H9 (cell line): ENCODE results near the gene CFDP1. TPM values are rescaled to one million over a fixed set of nuclear protein-coding genes. Genes with fewer than 3 reads are reported as not detected.
A peak's percentile ranks its signal among the peaks of the same experiment; 100 is the strongest.

Source experiments
- DNase-seq: peaks from one replicate; pipeline ENCODE4 v3.0.0-alpha.2; 2017
- H2AFZ ChIP-seq: one replicate; pipeline ENCODE4 v1.6.1; 2013; ENCODE audit warnings: mild to moderate bottlenecking, low read length, control low read depth, moderate library complexity
- H2AK5ac ChIP-seq: 2 replicates; pipeline ENCODE4 v1.6.1; 2013; ENCODE audit warnings: low read length, control low read depth, mixed read lengths; ENCODE audit not compliant: insufficient read length
- H2BK120ac ChIP-seq: one replicate; pipeline ENCODE4 v1.6.1; 2013; ENCODE audit warnings: low read depth, mild to moderate bottlenecking, low read length, control low read depth, inconsistent platforms; ENCODE audit not compliant: poor library complexity, severe bottlenecking
- H2BK12ac ChIP-seq: 2 replicates; pipeline ENCODE4 v1.6.1; 2013; ENCODE audit warnings: low read length, control low read depth, mixed read lengths, low read depth; ENCODE audit not compliant: insufficient read length
- H2BK15ac ChIP-seq: 2 replicates; pipeline ENCODE4 v1.6.1; 2013; ENCODE audit warnings: low read depth, low read length, control low read depth
- H2BK20ac ChIP-seq: one replicate; pipeline ENCODE4 v1.6.1; 2013; ENCODE audit warnings: low read depth, mild to moderate bottlenecking, low read length, control low read depth, inconsistent platforms; ENCODE audit not compliant: poor library complexity, severe bottlenecking
- H2BK5ac ChIP-seq: 2 replicates; pipeline ENCODE4 v1.6.1; 2013; ENCODE audit warnings: low read length, control low read depth, mixed read lengths; ENCODE audit not compliant: insufficient read length
- H3K14ac ChIP-seq: 2 replicates; pipeline ENCODE4 v1.6.1; 2013; ENCODE audit warnings: low read length, control low read depth; ENCODE audit not compliant: insufficient read depth
- H3K18ac ChIP-seq: 2 replicates; pipeline ENCODE4 v1.6.1; 2013; ENCODE audit warnings: low read depth, mild to moderate bottlenecking, mixed read lengths, low read length, control low read depth; ENCODE audit not compliant: insufficient read length
- H3K23ac ChIP-seq: 2 replicates; pipeline ENCODE4 v1.6.1; 2013; ENCODE audit warnings: low read length, control low read depth, mixed read lengths, low read depth; ENCODE audit not compliant: insufficient read length
- H3K23me2 ChIP-seq: 2 replicates; pipeline ENCODE4 v1.6.1; 2013; ENCODE audit warnings: low read depth, mild to moderate bottlenecking, mixed read lengths, low read length, control low read depth; ENCODE audit not compliant: insufficient read length, poor library complexity, severe bottlenecking
- H3K27ac ChIP-seq: 2 replicates; pipeline ENCODE4 v1.5.1; 2013; ENCODE audit warnings: low read length, control low read depth, mixed read lengths, low read depth; ENCODE audit not compliant: insufficient read length
- H3K27me3 ChIP-seq: 2 replicates; pipeline ENCODE4 v1.6.1; 2013; ENCODE audit warnings: low read length, control low read depth, inconsistent platforms; ENCODE audit not compliant: insufficient read depth
- H3K4ac ChIP-seq: 2 replicates; pipeline ENCODE4 v1.6.1; 2013; ENCODE audit warnings: low read depth, mild to moderate bottlenecking, control low read depth, inconsistent platforms, low read length, moderate library complexity
- H3K4me1 ChIP-seq: 2 replicates; pipeline ENCODE4 v1.6.1; 2013; ENCODE audit warnings: low read length, control low read depth, inconsistent platforms; ENCODE audit not compliant: insufficient read depth
- H3K4me2 ChIP-seq: 2 replicates; pipeline ENCODE4 v1.6.1; 2013; ENCODE audit warnings: low read length, control low read depth, mixed read lengths; ENCODE audit not compliant: insufficient read length, insufficient read depth
- H3K56ac ChIP-seq: 2 replicates; pipeline ENCODE4 v1.6.1; 2013; ENCODE audit warnings: low read depth, mild to moderate bottlenecking, mixed read lengths, low read length, control low read depth; ENCODE audit not compliant: insufficient read length
- H3K79me1 ChIP-seq: 2 replicates; pipeline ENCODE4 v1.6.1; 2013; ENCODE audit warnings: low read depth, mild to moderate bottlenecking, moderate library complexity, low read length, control low read depth, inconsistent platforms; ENCODE audit not compliant: insufficient read depth, poor library complexity, severe bottlenecking
- H3K79me2 ChIP-seq: 2 replicates; pipeline ENCODE4 v1.6.1; 2013; ENCODE audit warnings: low read length, control low read depth, inconsistent platforms; ENCODE audit not compliant: insufficient read depth
- H3K9ac ChIP-seq: 2 replicates; pipeline ENCODE4 v1.6.1; 2013; ENCODE audit warnings: low read length, control low read depth, mixed read lengths; ENCODE audit not compliant: insufficient read length; ENCODE audit errors: extremely low read depth
- H3K9me3 ChIP-seq: one replicate; pipeline ENCODE4 v1.6.1; 2013; ENCODE audit warnings: low read depth, low read length, inconsistent platforms; ENCODE audit not compliant: control insufficient read depth
- H3T11ph ChIP-seq: one replicate; pipeline ENCODE4 v1.6.1; 2013; ENCODE audit warnings: mild to moderate bottlenecking, low read length, control low read depth, inconsistent platforms
- H4K20me1 ChIP-seq: one replicate; pipeline ENCODE4 v1.6.1; 2013; ENCODE audit not compliant: control insufficient read depth, insufficient read length, insufficient read depth
- H4K5ac ChIP-seq: 2 replicates; pipeline ENCODE4 v1.6.1; 2013; ENCODE audit warnings: low read depth, mild to moderate bottlenecking, mixed read lengths, low read length, control low read depth; ENCODE audit not compliant: insufficient read length
- H4K8ac ChIP-seq: replicated peaks from 2 replicates; pipeline ENCODE4 v1.6.1; 2013; ENCODE audit warnings: low read length, control low read depth, mixed read lengths, low read depth; ENCODE audit not compliant: insufficient read length
- H4K91ac ChIP-seq: 2 replicates; pipeline ENCODE4 v1.6.1; 2013; ENCODE audit warnings: low read depth, mild to moderate bottlenecking, moderate library complexity, mixed read lengths, low read length, control low read depth; ENCODE audit not compliant: insufficient read length
- H3K27ac Mint-ChIP-seq, 3 experiments: 2 replicates in 2 of 3; 3 replicates in 1 of 3; pipeline ENCODE4 v1.8.0; 2020 to 2021; ENCODE audit warnings: mixed read lengths in 3 of 3, mild to moderate bottlenecking in 1 of 3, moderate library complexity in 1 of 3
- H3K27me3 Mint-ChIP-seq: 2 replicates; pipeline ENCODE4 v1.8.0; 2021; ENCODE audit warnings: low read depth, mild to moderate bottlenecking, moderate library complexity, mixed read lengths
- H3K36me3 Mint-ChIP-seq, 3 experiments: 2 replicates in 2 of 3; 3 replicates in 1 of 3; pipeline ENCODE4 v1.8.0; 2020 to 2021; ENCODE audit warnings: low read depth in 3 of 3, mixed read lengths in 3 of 3; ENCODE audit not compliant: insufficient read depth in 1 of 3
- H3K4me1 Mint-ChIP-seq, 2 experiments: 2 replicates each; pipeline ENCODE4 v1.8.0; 2020; ENCODE audit warnings: mixed read lengths in 2 of 2
- H3K4me3 Mint-ChIP-seq, 2 experiments: 2 replicates in 1 of 2; 3 replicates in 1 of 2; pipeline ENCODE4 v1.8.0; 2020 to 2021; ENCODE audit warnings: mild to moderate bottlenecking in 2 of 2, mixed read lengths in 2 of 2, moderate library complexity in 1 of 2
- H3K9me3 Mint-ChIP-seq, 2 experiments: 2 replicates in 1 of 2; 3 replicates in 1 of 2; pipeline ENCODE4 v1.8.0; 2020; ENCODE audit warnings: mild to moderate bottlenecking in 2 of 2, mixed read lengths in 2 of 2, moderate library complexity in 1 of 2
- WGBS: extraction: QIAGEN DNeasy Blood & Tissue Kit; methylation state at CpG from one replicate; pipeline ENCODE4 v1.1.7; 2013; ENCODE audit warnings: missing lambda C conversion rate, low lambda C conversion rate, mixed read lengths; ENCODE audit not compliant: insufficient read length; ENCODE audit errors: extremely low coverage; 5-methylcytosine and 5-hydroxymethylcytosine counted together
- total RNA-seq: library from RNA; stranded (reverse); gene quantifications from 2 replicates; pipeline ENCODE4 v1.2.1, GENCODE V29; 2021
- TF ChIP-seq, protein P1 (sequence below): fragments of 200-600 bp; sonication (generic); conservative IDR thresholded peaks from 3 replicates; pipeline ENCODE4 v1.8.0; 2021; ENCODE audit warnings: antibody characterized with exemption, mild to moderate bottlenecking

The CFDP1 gene
- total RNA-seq, 1 experiment from 2014 or later: 89.2 TPM

DNA sequence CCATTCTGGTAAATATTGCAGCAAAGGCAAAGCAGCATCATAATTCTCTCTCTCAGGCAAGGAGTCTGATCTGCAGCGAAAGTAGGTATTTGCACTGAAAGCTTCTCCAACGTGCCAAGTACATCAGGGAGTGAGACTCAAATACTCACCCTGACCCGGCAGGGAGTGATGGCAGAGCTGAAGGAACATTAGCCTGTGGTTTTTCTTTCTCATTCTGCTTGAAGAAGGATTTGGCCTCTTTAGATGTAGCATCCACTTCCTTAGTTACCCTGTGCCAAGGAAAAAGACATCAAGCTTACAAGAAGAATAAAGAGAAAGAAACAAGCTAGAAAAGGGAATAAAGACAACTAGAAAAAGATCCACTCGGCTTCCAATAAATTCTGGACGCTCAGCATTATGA lies 38.4 kb downstream of the CFDP1 start:
- H3K18ac ChIP-seq: no peak overlapping the region
- no peak overlapping the region for H2BK12ac ChIP-seq
- no peak overlapping the region for H2BK15ac ChIP-seq
- no peaks in the 10 kb centered on the region for H3K27me3 ChIP-seq
- no peak overlapping the region for H2BK120ac ChIP-seq
- TF ChIP-seq, protein P1, sequence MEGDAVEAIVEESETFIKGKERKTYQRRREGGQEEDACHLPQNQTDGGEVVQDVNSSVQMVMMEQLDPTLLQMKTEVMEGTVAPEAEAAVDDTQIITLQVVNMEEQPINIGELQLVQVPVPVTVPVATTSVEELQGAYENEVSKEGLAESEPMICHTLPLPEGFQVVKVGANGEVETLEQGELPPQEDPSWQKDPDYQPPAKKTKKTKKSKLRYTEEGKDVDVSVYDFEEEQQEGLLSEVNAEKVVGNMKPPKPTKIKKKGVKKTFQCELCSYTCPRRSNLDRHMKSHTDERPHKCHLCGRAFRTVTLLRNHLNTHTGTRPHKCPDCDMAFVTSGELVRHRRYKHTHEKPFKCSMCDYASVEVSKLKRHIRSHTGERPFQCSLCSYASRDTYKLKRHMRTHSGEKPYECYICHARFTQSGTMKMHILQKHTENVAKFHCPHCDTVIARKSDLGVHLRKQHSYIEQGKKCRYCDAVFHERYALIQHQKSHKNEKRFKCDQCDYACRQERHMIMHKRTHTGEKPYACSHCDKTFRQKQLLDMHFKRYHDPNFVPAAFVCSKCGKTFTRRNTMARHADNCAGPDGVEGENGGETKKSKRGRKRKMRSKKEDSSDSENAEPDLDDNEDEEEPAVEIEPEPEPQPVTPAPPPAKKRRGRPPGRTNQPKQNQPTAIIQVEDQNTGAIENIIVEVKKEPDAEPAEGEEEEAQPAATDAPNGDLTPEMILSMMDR: no peak
- H3K4me1 Mint-ChIP-seq: peaks cover 6 to 12% of the 10 kb centered on the region in 2 experiments
- no CpG with 5 or more reads among the region's 5 CpGs for WGBS
- no peak overlapping the region for H2AFZ ChIP-seq
- no peaks in the 10 kb centered on the region for H3K9me3 Mint-ChIP-seq
- no peak overlapping the region for H3K4ac ChIP-seq
- H3K9me3 ChIP-seq: no peaks in the 10 kb centered on the region
- no peak overlapping the region for H3K4me2 ChIP-seq
- no peak overlapping the region for H3K14ac ChIP-seq
- H3T11ph ChIP-seq: no peak overlapping the region
- H3K27ac ChIP-seq: no peak overlapping the region
- H2BK5ac ChIP-seq: no peak overlapping the region
- no peak overlapping the region for H4K91ac ChIP-seq
- H4K8ac ChIP-seq: no peak overlapping the region
- H3K4me3 Mint-ChIP-seq: no peak overlapping the region
- H3K56ac ChIP-seq: no peak overlapping the region
- no peaks in the 10 kb centered on the region for H4K20me1 ChIP-seq
- no peaks in the 10 kb centered on the region for H3K79me2 ChIP-seq
- no peak overlapping the region for H4K5ac ChIP-seq
- H3K9ac ChIP-seq: no peak overlapping the region
- no peaks in the 10 kb centered on the region for H3K27me3 Mint-ChIP-seq
- peak overlapping the region; percentile 23 to 41 (median 37); a peak in 3 of 7 replicates for H3K27ac Mint-ChIP-seq
- no peaks in the 10 kb centered on the region for H3K79me1 ChIP-seq
- H3K23ac ChIP-seq: no peak overlapping the region
- H2BK20ac ChIP-seq: no peak overlapping the region
- H3K4me1 ChIP-seq: no peaks in the 10 kb centered on the region
- no peak overlapping the region for H2AK5ac ChIP-seq
- no peak for DNase-seq
- peaks cover 22 to 56% (median 46%) of the 10 kb centered on the region in 3 experiments; a peak in 6 of 7 replicates for H3K36me3 Mint-ChIP-seq
- no peaks in the 10 kb centered on the region for H3K23me2 ChIP-seq
